Ovary (tissue), 3 donors: Measurements from ENCODE around the gene NRARP.

ENCODE experiments used
- CTCF ChIP-seq, 3 donors: fragments of 450-650 bp in 2 of 3; fragments of 200-600 bp in 1 of 3; IDR thresholded peaks; one replicate each; pipeline versions ENCODE4 v1.5.1 to v1.8.0; 2016 to 2022; ENCODE audit warnings: antibody characterized with exemption in 3 of 3, mild to moderate bottlenecking in 1 of 3
- EP300 ChIP-seq: sonication (generic); formaldehyde crosslinking; IDR thresholded peaks from one replicate; pipeline ENCODE4 v1.6.1; 2017; ENCODE audit warnings: antibody characterized with exemption
- POLR2A ChIP-seq: fragments of 450-650 bp; IDR thresholded peaks from one replicate; pipeline ENCODE4 v1.6.1; 2017; ENCODE audit warnings: antibody characterized with exemption, mild to moderate bottlenecking, moderate library complexity
- donor health status: DM: no; HTN: no; CAD: no.

GRCh38 chr9:137317021-137317717 is 15.1 kb upstream of the NRARP start:
- no peak for TF ChIP-seq CTCF (IDR thresholded peaks at IDR 0.05)
- no peak for TF ChIP-seq POLR2A
- no peak for TF ChIP-seq EP300
